HG03066 (cell line): ENCODE measurements around the gene SND1.

Experiments
- ATAC-seq: cut with Tn5 transposase; IDR thresholded peaks from one replicate; pipeline ENCODE4 v1.9.1; 2021; ENCODE audit warnings: low read depth; ENCODE audit not compliant: unreplicated experiment

SND1 gene

DNA sequence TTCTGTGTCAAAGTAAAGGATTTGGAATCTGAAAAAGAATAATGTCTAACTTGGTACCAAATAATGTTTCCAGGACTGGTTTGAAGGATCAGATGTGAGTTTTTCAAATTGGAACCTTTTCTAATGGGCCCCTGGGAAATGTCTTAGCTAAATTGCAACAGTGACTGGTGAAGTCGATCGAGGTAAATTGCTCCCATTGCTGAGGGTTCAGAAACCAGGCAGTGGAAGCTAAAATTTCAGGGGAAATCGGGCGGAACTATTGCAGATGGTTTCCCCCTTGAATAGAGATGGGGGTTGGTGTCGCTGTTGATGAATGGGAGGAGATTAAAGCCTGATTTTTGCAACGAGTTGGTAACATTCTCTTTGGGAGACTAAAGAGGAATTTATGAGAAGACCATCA is 112.7 kb downstream of the SND1 start:
- no peak for ATAC-seq

- no peak for ATAC-seq
These were observed 113.2 kb downstream of the SND1 start for GRCh38 chr7:127765150-127765549.

DNA sequence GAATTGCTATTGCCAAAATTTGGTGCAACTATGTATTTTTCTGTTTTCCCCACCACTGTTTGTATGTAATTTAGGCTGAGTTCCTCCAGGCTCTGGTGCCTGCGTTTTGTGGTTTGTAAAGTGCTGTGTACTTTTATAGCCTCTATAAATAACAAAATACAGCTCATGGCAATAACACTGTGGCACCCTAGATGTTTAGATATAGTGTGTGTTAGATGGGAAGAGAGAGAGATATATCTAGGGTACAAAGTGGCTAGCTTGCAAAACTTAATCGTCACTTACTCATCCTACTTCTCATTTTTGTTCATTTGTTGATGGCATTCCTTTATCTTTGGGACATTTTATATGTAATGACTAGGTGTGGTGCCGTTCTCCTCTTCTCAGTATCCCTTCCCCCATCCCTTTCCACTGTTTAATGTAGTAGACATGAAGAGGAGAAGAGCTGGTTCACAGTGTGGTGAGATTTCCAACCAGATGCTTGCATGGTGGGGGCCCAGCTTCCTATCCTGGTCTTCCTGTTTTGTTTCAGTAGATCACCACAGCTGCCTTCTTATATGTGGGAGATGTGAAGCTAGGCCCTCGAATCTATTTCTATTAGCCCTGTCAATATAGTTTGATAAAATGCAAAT is 115.0 kb downstream of the SND1 start:
- ATAC-seq, result no peak

- no peak for ATAC-seq
These were observed 116.2 kb downstream of the SND1 start for GRCh38 chr7:127768241-127768640.

GRCh38 chr7:127769137-127769536 is 117.1 kb downstream of the SND1 start:
- no peak for ATAC-seq

DNA sequence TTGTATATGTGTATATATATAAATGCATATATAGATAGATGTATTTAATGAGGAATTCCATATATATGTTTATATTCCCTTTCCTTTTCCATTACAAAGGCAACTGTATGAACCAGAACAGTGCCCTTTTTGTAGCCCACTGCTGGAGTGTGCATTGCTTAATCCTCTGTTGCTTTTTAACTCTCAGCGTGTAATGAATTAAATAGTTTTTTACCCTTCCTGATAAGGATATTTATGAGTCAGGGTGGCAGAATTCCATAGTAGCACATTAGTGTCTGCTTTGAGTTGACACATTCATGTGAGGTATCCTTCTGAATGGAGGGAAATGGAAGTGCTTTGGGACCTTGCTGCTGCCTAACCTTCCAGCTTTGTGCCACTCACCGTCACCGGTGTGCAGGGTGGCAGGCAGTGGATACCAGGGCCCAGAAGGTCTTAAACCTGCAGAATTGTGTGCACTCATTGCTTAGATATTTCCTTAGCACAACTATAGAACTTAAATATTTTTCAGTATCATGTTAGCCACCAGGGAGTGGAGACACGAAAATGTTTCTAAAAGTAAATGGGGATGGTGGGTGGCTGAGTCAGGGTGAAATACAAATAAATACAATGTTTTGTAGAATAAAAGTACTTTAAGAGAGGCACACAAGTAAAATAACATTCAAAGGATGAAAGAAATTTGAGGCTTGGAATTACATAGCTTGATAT is 117.9 kb downstream of the SND1 start:
- no peak for ATAC-seq

- ATAC-seq, result no peak
These were observed 118.9 kb downstream of the SND1 start for GRCh38 chr7:127770885-127771284.

DNA sequence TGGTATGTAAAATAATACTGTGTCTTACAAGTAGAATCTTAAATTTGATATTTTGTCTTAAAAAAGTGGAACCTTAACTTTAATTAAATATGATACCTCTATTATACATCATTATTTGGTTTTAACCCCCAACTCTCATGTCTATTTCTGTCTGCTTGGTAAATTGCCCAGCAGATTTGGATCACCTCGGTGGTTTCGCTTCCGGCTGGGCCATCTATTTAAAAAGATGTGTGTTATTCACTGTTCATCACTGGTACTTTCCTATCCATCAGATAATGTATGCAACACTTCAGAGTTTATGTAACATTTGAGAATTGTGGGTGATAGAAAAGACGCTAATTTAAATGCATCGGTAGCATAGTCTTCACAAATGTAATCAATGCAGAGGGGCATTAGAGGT is 119.7 kb downstream of the SND1 start:
- no peak for ATAC-seq

DNA sequence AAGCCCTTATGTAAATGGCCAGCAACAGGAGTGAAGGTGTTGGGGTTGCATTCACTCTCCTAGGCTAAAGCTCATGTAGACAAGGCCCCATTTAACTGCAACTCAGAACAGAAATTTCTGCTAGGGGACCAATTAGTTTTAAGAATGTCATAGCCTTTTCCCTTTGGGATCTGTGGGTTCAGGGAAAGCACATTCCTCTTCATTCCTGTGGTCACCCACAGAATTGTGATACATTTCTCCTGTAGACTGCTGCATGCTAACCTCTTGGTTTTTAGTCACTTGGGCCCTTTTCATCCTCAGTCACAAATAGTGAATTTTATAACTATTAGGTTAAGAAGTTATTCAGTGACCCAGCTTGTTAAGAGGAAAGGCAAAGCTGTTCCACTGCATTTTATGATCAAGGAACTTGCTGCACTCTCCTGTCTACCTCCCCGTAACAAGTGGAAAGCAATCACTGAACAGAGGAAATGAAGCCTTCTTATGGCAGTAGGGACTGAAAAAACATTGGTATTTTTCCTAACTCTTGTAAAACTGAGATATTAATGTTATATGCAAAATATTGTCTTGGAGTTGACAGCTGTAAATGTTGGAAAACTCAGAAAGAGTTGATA is 124.9 kb downstream of the SND1 start:
- ATAC-seq, result no peak

GRCh38 chr7:127780489-127780888 is 128.5 kb downstream of the SND1 start:
- no peak for ATAC-seq

DNA sequence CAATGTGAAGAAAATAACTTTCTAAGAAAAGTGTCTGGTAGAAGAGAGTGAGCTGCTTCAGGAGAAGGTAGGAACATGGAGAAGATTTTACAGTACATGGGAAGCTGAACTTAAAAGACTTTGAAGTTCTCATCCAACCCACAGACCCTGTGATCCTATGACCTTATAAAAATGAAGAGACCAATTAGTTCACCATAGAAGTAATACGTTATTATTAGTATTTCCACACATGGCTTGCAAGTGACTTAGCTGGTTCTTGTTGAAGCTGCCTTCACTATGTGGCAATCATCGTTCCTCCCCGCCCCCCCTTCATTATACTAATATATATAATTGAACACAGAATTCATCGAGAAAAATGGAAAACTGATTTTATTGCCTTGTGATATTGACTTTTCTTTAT is 129.1 kb downstream of the SND1 start:
- no peak for ATAC-seq

DNA sequence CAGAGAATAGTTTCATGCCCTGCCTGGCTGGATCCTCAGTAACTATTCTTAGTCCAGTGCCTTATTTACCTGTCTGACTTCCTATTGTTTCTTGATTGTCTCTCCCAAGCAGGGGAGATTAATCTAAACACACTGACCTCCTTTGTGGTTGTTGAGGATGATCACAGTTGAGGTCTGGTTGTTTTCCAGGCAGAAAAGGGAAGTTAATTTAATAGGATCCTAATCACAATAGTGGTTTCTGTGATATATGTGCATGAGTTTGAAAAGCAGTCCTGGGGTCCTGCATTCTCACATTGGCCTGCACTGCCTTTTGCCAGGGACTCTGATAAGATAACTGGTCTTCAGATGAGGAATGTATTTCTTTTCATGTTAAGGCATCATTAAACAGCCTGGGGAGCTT is 130.1 kb downstream of the SND1 start:
- ATAC-seq, result no peak

GRCh38 chr7:127782654-127783559 is 130.9 kb downstream of the SND1 start:
- peak; percentile 63 for ATAC-seq

DNA sequence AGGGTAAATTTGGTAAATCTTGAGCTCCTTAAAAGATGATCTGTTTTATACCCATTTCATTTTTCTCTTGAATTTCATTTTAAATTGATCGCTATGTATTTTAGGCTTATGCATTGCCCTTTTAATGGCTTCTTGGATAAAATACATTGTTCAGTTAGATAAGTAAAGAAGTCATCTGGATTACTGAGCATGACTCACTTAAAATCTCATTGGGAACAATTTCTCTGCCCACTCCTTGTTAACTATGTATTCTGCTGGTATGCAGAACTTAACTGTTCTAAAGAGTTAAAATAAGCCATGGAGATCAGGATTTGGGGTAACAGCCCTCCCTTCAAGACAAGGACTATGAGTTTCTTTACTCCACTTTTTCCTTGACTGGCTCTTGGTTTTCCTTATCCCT is 134.2 kb downstream of the SND1 start:
- ATAC-seq, result no peak

- ATAC-seq, result no peak
These were observed 137.0 kb downstream of the SND1 start for GRCh38 chr7:127789031-127789430.

DNA sequence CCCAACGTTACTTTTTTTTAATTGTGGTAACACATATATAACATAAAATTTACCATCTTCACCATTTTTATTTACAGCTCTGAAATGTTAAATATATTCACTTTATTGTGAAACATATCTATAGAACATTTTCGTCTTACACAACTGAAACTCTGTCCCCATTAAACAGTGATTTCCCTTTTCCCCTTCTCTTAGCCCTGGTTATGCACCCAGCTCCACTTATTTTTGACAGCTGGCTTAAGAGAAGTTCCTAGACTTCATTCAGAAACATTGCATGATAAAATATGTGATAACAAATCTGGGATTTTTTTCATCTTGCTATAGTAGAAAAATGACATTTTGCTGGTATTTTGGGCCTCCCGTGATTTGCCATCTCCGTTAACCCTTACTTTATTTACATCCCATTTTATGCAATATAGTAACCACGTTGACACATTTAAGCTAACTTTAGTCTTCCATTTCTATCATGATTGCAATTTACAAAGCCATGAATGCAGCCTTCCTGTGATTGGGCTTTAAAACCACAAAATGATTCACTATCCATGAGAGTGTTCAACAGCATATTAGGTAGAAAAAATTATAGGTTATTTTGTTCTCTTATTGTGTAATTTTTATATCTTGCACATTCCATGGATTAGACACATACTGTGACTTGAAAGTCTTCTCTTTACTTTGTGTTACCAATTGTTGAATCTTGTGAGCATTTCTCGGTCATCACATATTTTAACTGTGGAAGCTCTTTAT is 139.6 kb downstream of the SND1 start:
- no peak for ATAC-seq

GRCh38 chr7:127792528-127793342 is 140.7 kb downstream of the SND1 start:
- no peak for ATAC-seq

GRCh38 chr7:127793582-127793981 is 141.6 kb downstream of the SND1 start:
- no peak for ATAC-seq

DNA sequence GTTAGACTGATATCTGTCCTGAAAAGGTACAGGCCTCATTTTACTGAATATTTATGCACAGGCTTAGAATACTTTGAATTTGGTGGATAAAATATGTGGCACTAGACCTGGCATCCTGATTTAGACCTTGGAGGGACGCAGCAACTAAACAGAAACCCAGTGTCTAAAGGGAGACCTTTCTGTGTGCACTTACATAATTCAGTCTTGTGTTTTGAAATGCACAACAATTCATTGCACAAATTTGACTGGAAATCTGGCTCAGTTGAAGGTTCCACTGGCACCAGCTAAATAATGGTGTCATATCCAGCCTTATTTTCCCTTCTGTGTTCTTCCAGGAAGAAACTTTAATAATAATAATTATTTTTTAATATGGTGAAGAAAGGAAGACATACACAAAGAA is 142.1 kb downstream of the SND1 start:
- no peak for ATAC-seq

DNA sequence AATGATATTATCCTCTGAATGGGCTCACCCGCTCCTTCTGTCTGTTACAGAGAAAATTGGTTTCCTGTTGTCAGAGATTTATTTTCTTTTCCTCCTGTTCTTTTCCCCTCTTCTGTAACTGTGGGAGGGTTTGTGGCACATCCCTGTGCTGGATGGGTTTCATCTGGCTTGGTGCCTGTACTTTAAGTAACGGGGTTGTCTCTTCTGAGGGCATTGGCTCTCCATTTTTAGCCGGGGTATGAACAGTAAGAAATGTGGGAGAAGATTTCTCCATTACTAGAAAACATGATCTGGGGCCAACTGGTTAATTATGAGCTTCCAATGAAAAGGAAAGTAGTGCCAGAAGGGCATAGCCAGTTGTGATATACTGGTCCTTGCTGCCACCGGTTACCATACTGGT is 142.6 kb downstream of the SND1 start:
- no peak for ATAC-seq
